Central memory CD4-positive, alpha-beta T cell (primary cell): Measurements from ENCODE around the gene UBE2D3.
"Not testable (repeated sequence)": the region's sequence is repeated elsewhere in the genome, so short reads cannot be mapped to it uniquely, and the experiment has no call there.

Experiments used
- DNase-seq: peaks from one replicate; pipeline ENCODE4 v3.0.0; 2022
- total RNA-seq, 3 experiments: gene quantifications; one replicate each; lab custom pipeline; 2026; lab: John Stamatoyannopoulos, UW

The UBE2D3 gene
- 409 to 729 (median 681) reads per million in 3 experiments for total RNA-seq

- DNase-seq = peak; percentile 93
Measured at GRCh38 chr4:102826890-102827673, at the start of gene UBE2D3. UBE2D3 (minus strand) TSS chr4:102827551; CDS start chr4:102826508, 1,043 bp downstream.

- no peak for DNase-seq
Measured at GRCh38 chr4:102871772-102872171, 44.4 kb upstream of the UBE2D3 start.

- DNase-seq = no peak
Measured at GRCh38 chr4:102869569-102870197, 42.3 kb upstream of the UBE2D3 start.

- DNase-seq = peak; percentile 92
Measured at GRCh38 chr4:102868781-102869568, 41.6 kb upstream of the UBE2D3 start, which contains the start of gene CISD2. CISD2 (plus strand) TSS chr4:102868992; CDS start chr4:102869085, 93 bp downstream.

- DNase-seq = no peak
Measured at GRCh38 chr4:102868153-102868780, 40.9 kb upstream of the UBE2D3 start.

GRCh38 chr4:102867278-102868152 is 40.2 kb upstream of the UBE2D3 start:
- DNase-seq = no peak

GRCh38 chr4:102865327-102865726 is 38.0 kb upstream of the UBE2D3 start:
- DNase-seq = not testable (repeated sequence)

- no peak for DNase-seq
Measured at GRCh38 chr4:102862747-102863146, 35.4 kb upstream of the UBE2D3 start.

- DNase-seq = no peak
Measured at GRCh38 chr4:102862016-102862415, 34.7 kb upstream of the UBE2D3 start.

- DNase-seq = no peak
Measured at GRCh38 chr4:102860611-102861324, 33.4 kb upstream of the UBE2D3 start.

- DNase-seq = no peak
Measured at GRCh38 chr4:102858828-102859464, 31.6 kb upstream of the UBE2D3 start.

- no peak for DNase-seq
Measured at GRCh38 chr4:102850370-102850769, 23.0 kb upstream of the UBE2D3 start.

GRCh38 chr4:102849579-102850104 is 22.3 kb upstream of the UBE2D3 start:
- no peak for DNase-seq

GRCh38 chr4:102847687-102848086 is 20.3 kb upstream of the UBE2D3 start:
- DNase-seq = no peak

- no peak for DNase-seq
Measured at GRCh38 chr4:102843938-102844337, 16.6 kb upstream of the UBE2D3 start.

- DNase-seq = no peak
Measured at GRCh38 chr4:102843273-102843672, 15.9 kb upstream of the UBE2D3 start.

GRCh38 chr4:102842367-102842766 is 15.0 kb upstream of the UBE2D3 start:
- no peak for DNase-seq

GRCh38 chr4:102836596-102836995 is 9.2 kb upstream of the UBE2D3 start:
- no peak for DNase-seq

- DNase-seq = no peak
Measured at GRCh38 chr4:102832667-102833066, 5.3 kb upstream of the UBE2D3 start.

GRCh38 chr4:102832105-102832504 is 4.8 kb upstream of the UBE2D3 start:
- DNase-seq = no peak
